Panc1 (cell line): ENCODE measurements around the gene OTOP2. TPM values are rescaled to one million over a fixed set of nuclear protein-coding genes. Genes with fewer than 3 reads are reported as not detected.

Source experiments
- ATAC-seq: fragments of 200-7000 bp; cut with Tn5 transposase; 2 replicates; pipeline ENCODE4 v1.9.1; 2020; ENCODE audit warnings: mild to moderate bottlenecking, moderate library complexity
- BruUV-seq: library from RNA; stranded (reverse); fragments of 400-500 nt; replicated peaks from 2 replicates; lab custom pipeline; 2021; lab: Mats Ljungman, UMichigan
- CTCF ChIA-PET: fragments of 300-600 bp; sonication (Branson Sonifier 250); formaldehyde crosslinking; loops from one replicate; lab custom pipeline; 2022; ENCODE audit warnings: antibody characterized with exemption; lab: Charles Lee
- POLR2A ChIA-PET: fragments of 300-600 bp; sonication (Branson Sonifier 250); formaldehyde crosslinking; loops from one replicate; lab custom pipeline; 2022; ENCODE audit warnings: antibody characterized with exemption; lab: Charles Lee
- DNase-seq: peaks from one replicate; pipeline ENCODE4 v3.0.0-alpha.2; 2010; ENCODE audit warnings: low read depth, low spot score
- H3K27ac ChIP-seq: 2 replicates; pipeline ENCODE4 v1.5.1; 2011; ENCODE audit warnings: mild to moderate bottlenecking, low read length, inconsistent platforms
- H3K27me3 ChIP-seq: fragments of 200-500 bp; sonication (Bioruptor generic); 2 replicates; pipeline ENCODE4 v1.6.0; 2014; ENCODE audit warnings: low read length, inconsistent platforms; ENCODE audit not compliant: control insufficient read depth, insufficient read depth
- H3K36me3 ChIP-seq: fragments of 200-500 bp; sonication (Bioruptor generic); 2 replicates; pipeline ENCODE4 v1.5.1; 2014; ENCODE audit warnings: inconsistent platforms, mild to moderate bottlenecking, low read length, moderate library complexity; ENCODE audit not compliant: control insufficient read depth, insufficient read depth
- H3K4me1 ChIP-seq: 2 replicates; pipeline ENCODE4 v1.5.1; 2011; ENCODE audit warnings: inconsistent platforms, mild to moderate bottlenecking, low read length, moderate library complexity; ENCODE audit not compliant: control insufficient read depth, insufficient read depth
- H3K4me3 ChIP-seq, 2 experiments: 2 replicates each; pipeline ENCODE4 v1.5.1; 2011 to 2012; ENCODE audit warnings: low read depth in 2 of 2, low read length in 2 of 2, mild to moderate bottlenecking in 2 of 2, inconsistent platforms in 1 of 2, moderate library complexity in 1 of 2
- H3K9me3 ChIP-seq: fragments of 200-500 bp; sonication (Bioruptor generic); 2 replicates; pipeline ENCODE4 v1.5.1; 2014; ENCODE audit warnings: low read depth, mild to moderate bottlenecking, inconsistent platforms, low read length, moderate library complexity; ENCODE audit not compliant: control insufficient read depth, insufficient read depth
- CTCF ChIP-seq: fragments of 450-650 bp; IDR thresholded peaks from 2 replicates; pipeline ENCODE4 v1.5.1; 2017; ENCODE audit warnings: mild to moderate bottlenecking
- POLR2AphosphoS5 ChIP-seq: IDR thresholded peaks from 2 replicates; pipeline ENCODE4 v1.6.1; 2012; ENCODE audit warnings: mild to moderate bottlenecking, low read depth, low read length, moderate library complexity
- REST ChIP-seq, 2 experiments: IDR thresholded peaks; 2 replicates each; pipeline ENCODE4 v1.6.1; 2011 to 2012; ENCODE audit warnings: low read depth in 2 of 2, control low read depth in 1 of 2, low read length in 1 of 2, mild to moderate bottlenecking in 1 of 2, moderate library complexity in 1 of 2; ENCODE audit not compliant: insufficient read depth in 1 of 2
- SIN3A ChIP-seq: IDR thresholded peaks from 2 replicates; pipeline ENCODE4 v1.6.1; 2012; ENCODE audit warnings: low read depth, mild to moderate bottlenecking, low read length, moderate library complexity, borderline replicate concordance; ENCODE audit not compliant: insufficient read depth
- TCF7L2 ChIP-seq: IDR thresholded peaks from 2 replicates; pipeline ENCODE4 v1.6.1; 2011; ENCODE audit warnings: mild to moderate bottlenecking, low read depth, low read length, inconsistent platforms
- in situ Hi-C: cut with HindIII; loops from 2 replicates; pipeline ENCODE4 v1.10.0; 2016; ENCODE audit warnings: low sequenced_read_pairs, low pct_unique_long_range_greater_than_20kb
- intact Hi-C: fragments of 100-400 bp; cut with micrococcal nuclease; formaldehyde crosslinking; loops from one replicate; pipeline ENCODE4 v1.10.0; 2022; ENCODE audit not compliant: unreplicated experiment
- total RNA-seq: library from RNA; stranded (reverse); gene quantifications from one replicate; pipeline ENCODE4 v1.2.1, GENCODE V29; 2021; ENCODE audit not compliant: unreplicated experiment

The OTOP2 gene
- total RNA-seq, 1 experiment from 2014 or later, result not detected

DNA sequence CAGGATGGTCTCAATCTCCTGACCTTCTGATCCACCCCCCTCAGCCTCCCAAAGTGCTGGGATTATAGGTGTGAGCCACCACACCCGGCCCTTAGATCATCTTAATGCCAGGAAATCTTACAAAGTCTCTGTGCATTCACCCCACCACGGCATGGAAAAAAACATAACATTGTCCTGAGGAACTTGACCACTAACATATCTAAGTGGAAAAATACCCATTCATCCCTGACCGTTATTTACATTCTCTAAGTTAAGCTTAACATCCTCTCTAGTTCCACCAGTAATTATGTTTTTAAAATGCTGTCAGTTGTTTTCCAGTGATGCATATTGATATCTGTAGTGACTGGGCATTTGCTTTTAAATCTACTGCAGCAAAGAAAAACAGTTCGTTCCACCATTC lies 51.9 kb downstream of the OTOP2 start:
- ChIA-PET POLR2A (no interaction called here), CTCF (no interaction called here)
- H3K27ac ChIP-seq, result no peak overlapping the region
- peaks cover 4% of the 10 kb centered on the region; the same call in 1 of the 2 replicates for H3K4me1 ChIP-seq
- no TSS peak for BruUV-seq
- H3K27me3 ChIP-seq, result no peaks in the 10 kb centered on the region
- in situ Hi-C loops, result no loop called here
- no peak for ATAC-seq
- intact Hi-C loops, result loop anchor here (10.0 kb wide), 1 partner anchor 129 kb away; the partner anchor contains the start of gene ARMC7
- H3K9me3 ChIP-seq, result no peaks in the 10 kb centered on the region
- H3K4me3 ChIP-seq, result no peak overlapping the region
- TF ChIP-seq SIN3A (no peak), TCF7L2 (no peak), POLR2AphosphoS5 (no peak), CTCF (no peak), REST (IDR thresholded peaks at IDR 0.05; ENCODE audit: insufficient read depth in 1 of 2, low read depth in 2 of 2, low read length in 1 of 2) (no peak)
- DNase-seq, result no peak
- H3K36me3 ChIP-seq, result no peaks in the 10 kb centered on the region

DNA sequence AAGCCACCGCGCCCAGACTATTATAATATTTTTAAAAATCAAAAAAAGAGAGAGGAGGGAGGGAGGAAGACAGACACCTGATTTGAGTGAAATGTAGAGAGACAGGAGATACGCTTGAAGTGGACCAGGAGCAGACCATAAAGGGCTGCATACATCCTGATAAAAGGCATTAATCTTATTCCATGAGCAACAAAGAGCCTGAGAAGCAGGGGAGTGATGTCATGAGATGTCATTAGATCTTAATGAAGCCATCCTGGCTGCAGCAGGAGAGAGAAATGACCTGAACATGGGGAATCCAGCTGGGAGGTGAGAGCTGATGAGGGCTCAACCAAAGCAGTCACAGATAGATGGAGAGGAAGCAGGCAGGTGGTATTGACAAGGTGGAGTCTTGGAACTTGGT lies 53.7 kb downstream of the OTOP2 start:
- in situ Hi-C loops, result no loop called here
- ChIA-PET CTCF (interaction anchor here (0.6 kb wide), 1 partner anchor 28 kb away, joined by 3 read pairs; no protein-coding TSS in a partner anchor), POLR2A (no interaction called here)
- ATAC-seq (no peak), DNase-seq (no peak)
- no peaks in the 10 kb centered on the region for H3K36me3 ChIP-seq
- H3K4me1 ChIP-seq, result peaks cover 11% of the 10 kb centered on the region
- H3K27ac ChIP-seq, result no peak overlapping the region
- no peak overlapping the region for H3K4me3 ChIP-seq
- no peaks in the 10 kb centered on the region for H3K9me3 ChIP-seq
- TF ChIP-seq SIN3A (no peak), TCF7L2 (no peak), POLR2AphosphoS5 (no peak), REST (IDR thresholded peaks at IDR 0.05; ENCODE audit: insufficient read depth in 1 of 2, low read depth in 2 of 2, low read length in 1 of 2) (no peak), CTCF (no peak)
- H3K27me3 ChIP-seq, result no peaks in the 10 kb centered on the region
- BruUV-seq, result no TSS peak
- intact Hi-C loops, result loop anchor here (10.0 kb wide), 1 partner anchor 127 kb away; the partner anchor contains the start of gene ARMC7
